Ovary (tissue), 9 donors: ENCODE measurements around the gene HSD17B11. TPM values are rescaled to one million over a fixed set of nuclear protein-coding genes. Genes with fewer than 3 reads are reported as not detected.

Experiments used
- DNase-seq, 5 donors: peaks; one replicate each; pipeline ENCODE4 v3.0.0-alpha.2; 2019 to 2020
- H3K27ac ChIP-seq, 2 donors: fragments of 200-600 bp; one replicate each; pipeline versions ENCODE4 v1.5.1 to v1.8.0; 2019 to 2022
- H3K27me3 ChIP-seq: fragments of 200-600 bp; one replicate; pipeline ENCODE4 v1.8.0; 2022
- H3K36me3 ChIP-seq: fragments of 200-600 bp; sonication (generic); one replicate; pipeline ENCODE4 v1.5.1; 2019
- H3K4me1 ChIP-seq: one replicate; pipeline ENCODE4 v1.8.1; 2013; ENCODE audit warnings: mild to moderate bottlenecking, moderate library complexity; ENCODE audit not compliant: insufficient read depth
- H3K4me3 ChIP-seq: fragments of 200-600 bp; sonication (generic); one replicate; pipeline ENCODE4 v1.5.1; 2017
- H3K9me3 ChIP-seq, 2 donors: fragments of 200-600 bp in 1 of 2; sonication (generic) in 1 of 2; one replicate each; pipeline versions ENCODE4 v1.5.1 to v1.8.1; 2013 to 2019; ENCODE audit warnings: mild to moderate bottlenecking in 1 of 2, moderate library complexity in 1 of 2
- EP300 ChIP-seq: sonication (generic); formaldehyde crosslinking; IDR thresholded peaks from one replicate; pipeline ENCODE4 v1.6.1; 2017; ENCODE audit warnings: antibody characterized with exemption
- POLR2A ChIP-seq: fragments of 450-650 bp; IDR thresholded peaks from one replicate; pipeline ENCODE4 v1.6.1; 2017; ENCODE audit warnings: antibody characterized with exemption, mild to moderate bottlenecking, moderate library complexity
- WGBS, 3 donors: extraction: QIAGEN DNeasy Blood & Tissue Kit in 1 of 3; methylation state at CpG; one replicate each; pipeline versions ENCODE4 v1.1.5 to v1.1.7; 2013 to 2017; 5-methylcytosine and 5-hydroxymethylcytosine counted together
- intact Hi-C, 4 donors: fragments of 100-400 bp; cut with DNase I; formaldehyde crosslinking; loops; one replicate each; pipeline versions ENCODE4 v1.11.0 to v1.15.1; 2022 to 2023
- polyA plus RNA-seq, 2 donors: library from polyadenylated mRNA; stranded (reverse); fragments of 200-250 nt in 1 of 2; fragments of 350-450 nt in 1 of 2; fragmentation: Illumina TruSeq in 1 of 2; extraction: RNeasy Lipid Tissue Mini Kit (QIAGEN cat#74804) in 1 of 2; gene quantifications; one replicate each; pipeline ENCODE4 v1.2.3, GENCODE V29; 2013 to 2014
- total RNA-seq, 7 donors: library from RNA; depleted of rRNA in 2 of 7; stranded (reverse); fragments of >200 nt in 2 of 7; fragmentation: NEBNext Ultra II Directional in 3 of 7; extraction: Animal tissue kit (Norgen Biotek cat#: 25700) in 3 of 7; gene quantifications; one replicate each; pipeline versions ENCODE4 v1.1.0 to v1.2.4, GENCODE V29; 2016 to 2023
- TF ChIP-seq, protein P1 (sequence below), 3 donors: fragments of 450-650 bp in 2 of 3; fragments of 200-600 bp in 1 of 3; IDR thresholded peaks; one replicate each; pipeline versions ENCODE4 v1.5.1 to v1.8.0; 2016 to 2022; ENCODE audit warnings: antibody characterized with exemption in 3 of 3, mild to moderate bottlenecking in 1 of 3
- donor health status: DM: no; HTN: no; CAD: no; lungs with moderate emphysema.
- donor health status: DM: no; HTN: no; CAD: no.
- donor health status: Bipolar disorder and iron deficiency.
- donor health status: DM: yes; HTN: yes; CAD: no.
- donor health status: DM: no; HTN: no; CAD: no.
- donor health status: DM: yes; HTN: yes; CAD: no.

The HSD17B11 gene
- total and polyA plus RNA-seq, 9 donors, result 33.0 to 106 (median 51.7) TPM

DNA sequence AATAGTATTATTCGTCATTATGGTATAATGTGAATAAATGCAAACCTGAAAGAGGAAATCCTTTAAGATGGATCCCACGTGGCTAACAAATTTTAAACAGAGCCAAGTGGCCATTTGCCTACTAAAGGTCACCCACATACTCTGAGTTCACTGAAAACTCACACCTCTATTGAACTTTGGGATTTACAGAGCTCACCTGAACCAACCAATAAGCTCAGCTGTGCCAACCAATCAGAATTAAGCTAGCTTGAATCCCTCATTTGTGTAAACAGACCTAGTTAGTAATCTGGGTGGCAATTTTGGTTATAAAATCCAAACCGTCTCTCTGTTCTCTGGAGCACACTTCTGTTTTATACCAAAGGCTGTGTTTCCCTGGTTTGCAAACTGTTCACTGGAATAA, 26.0 kb upstream of the HSD17B11 start:
- no peak for TF ChIP-seq POLR2A
- TF ChIP-seq, protein P1, sequence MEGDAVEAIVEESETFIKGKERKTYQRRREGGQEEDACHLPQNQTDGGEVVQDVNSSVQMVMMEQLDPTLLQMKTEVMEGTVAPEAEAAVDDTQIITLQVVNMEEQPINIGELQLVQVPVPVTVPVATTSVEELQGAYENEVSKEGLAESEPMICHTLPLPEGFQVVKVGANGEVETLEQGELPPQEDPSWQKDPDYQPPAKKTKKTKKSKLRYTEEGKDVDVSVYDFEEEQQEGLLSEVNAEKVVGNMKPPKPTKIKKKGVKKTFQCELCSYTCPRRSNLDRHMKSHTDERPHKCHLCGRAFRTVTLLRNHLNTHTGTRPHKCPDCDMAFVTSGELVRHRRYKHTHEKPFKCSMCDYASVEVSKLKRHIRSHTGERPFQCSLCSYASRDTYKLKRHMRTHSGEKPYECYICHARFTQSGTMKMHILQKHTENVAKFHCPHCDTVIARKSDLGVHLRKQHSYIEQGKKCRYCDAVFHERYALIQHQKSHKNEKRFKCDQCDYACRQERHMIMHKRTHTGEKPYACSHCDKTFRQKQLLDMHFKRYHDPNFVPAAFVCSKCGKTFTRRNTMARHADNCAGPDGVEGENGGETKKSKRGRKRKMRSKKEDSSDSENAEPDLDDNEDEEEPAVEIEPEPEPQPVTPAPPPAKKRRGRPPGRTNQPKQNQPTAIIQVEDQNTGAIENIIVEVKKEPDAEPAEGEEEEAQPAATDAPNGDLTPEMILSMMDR (IDR thresholded peaks at IDR 0.05), result no peak
- no peak for TF ChIP-seq EP300

GRCh38 chr4:87414816-87415215, 23.8 kb upstream of the HSD17B11 start:
- intact Hi-C loops, result no loop called here
- Histone ChIP-seq H3K27ac (no peak overlapping the region), H3K36me3 (no peaks in the 10 kb centered on the region), H3K4me1 (no peaks in the 10 kb centered on the region), H3K4me3 (no peak overlapping the region), H3K27me3 (no peaks in the 10 kb centered on the region), H3K9me3 (no peaks in the 10 kb centered on the region)
- no peak for DNase-seq
- TF ChIP-seq, protein P1 (IDR thresholded peaks at IDR 0.05), result no peak
- TF ChIP-seq POLR2A (no peak), EP300 (no peak)

More for the DNA sequence above, 26.0 kb upstream of the HSD17B11 start:
- H3K4me1 ChIP-seq, result peaks cover 4% of the 10 kb centered on the region
- H3K27me3 ChIP-seq, result no peaks in the 10 kb centered on the region
- H3K9me3 ChIP-seq, result no peaks in the 10 kb centered on the region
- no peak overlapping the region for H3K4me3 ChIP-seq
- WGBS, 3 donors, result 73 to 76% (median 76%) methylated on average over 3 of the region's 3 CpGs
- H3K27ac ChIP-seq, result no peak overlapping the region
- H3K36me3 ChIP-seq, result no peaks in the 10 kb centered on the region
- DNase-seq, result no peak
- intact Hi-C loops, result no loop called here

- WGBS, 3 donors, result 87 to 94% (median 88%) methylated on average over 2 of the region's 2 CpGs
- intact Hi-C loops, result loop anchor here in 1 of 4 donors (2.0 kb wide), 1 partner anchor 358 kb away; no protein-coding TSS in a partner anchor
- H3K9me3 ChIP-seq, result no peaks in the 10 kb centered on the region
These were observed 19.7 kb upstream of the HSD17B11 start for GRCh38 chr4:87410679-87411078.

GRCh38 chr4:87410157-87410556, 19.2 kb upstream of the HSD17B11 start:
- DNase-seq, result no peak
- no peaks in the 10 kb centered on the region for H3K36me3 ChIP-seq
- H3K27ac ChIP-seq, result no peak overlapping the region
- no peak overlapping the region for H3K4me3 ChIP-seq
- TF ChIP-seq EP300 (no peak), POLR2A (no peak)
- TF ChIP-seq, protein P1 (IDR thresholded peaks at IDR 0.05), result no peak
- H3K9me3 ChIP-seq, result no peaks in the 10 kb centered on the region
- intact Hi-C loops, result loop anchor here in 1 of 4 donors (2.0 kb wide), 1 partner anchor 357 kb away; no protein-coding TSS in a partner anchor
- WGBS, 3 donors, result 34 to 44% (median 41%) methylated on average over 2 of the region's 2 CpGs
- no peaks in the 10 kb centered on the region for H3K27me3 ChIP-seq
- H3K4me1 ChIP-seq, result no peaks in the 10 kb centered on the region

More at GRCh38 chr4:87410679-87411078, 19.7 kb upstream of the HSD17B11 start:
- H3K27ac ChIP-seq, result no peak overlapping the region
- TF ChIP-seq EP300 (no peak), POLR2A (no peak)
- TF ChIP-seq, protein P1 (IDR thresholded peaks at IDR 0.05), result no peak
- H3K4me1 ChIP-seq, result no peaks in the 10 kb centered on the region
- no peak for DNase-seq
- no peaks in the 10 kb centered on the region for H3K27me3 ChIP-seq
- no peak overlapping the region for H3K4me3 ChIP-seq
- no peaks in the 10 kb centered on the region for H3K36me3 ChIP-seq
